Astrocyte (in vitro differentiated cells and primary cell): ENCODE data around the gene DNAH1. TPM values are rescaled to one million over a fixed set of nuclear protein-coding genes. Genes with fewer than 3 reads are reported as not detected.

Experiments used
- DNase-seq: peaks from one replicate; pipeline ENCODE4 v3.0.0-alpha.2; 2010; ENCODE audit warnings: low read depth
- FAIRE-seq: peaks from 2 replicates; lab custom pipeline; 2011; peaks lifted over from hg19 to GRCh38; lab: Jason Lieb, UNC
- H2AFZ ChIP-seq: 2 replicates; pipeline ENCODE4 v1.6.0; 2012; ENCODE audit warnings: low read depth, low read length, inconsistent platforms
- H3K27ac ChIP-seq: 2 replicates; pipeline ENCODE4 v1.5.1; 2011; ENCODE audit warnings: low read depth, low read length, inconsistent platforms
- H3K27me3 ChIP-seq: 2 replicates; pipeline ENCODE4 v1.6.0; 2011; ENCODE audit warnings: low read length, inconsistent platforms; ENCODE audit not compliant: insufficient read depth
- H3K36me3 ChIP-seq: 2 replicates; pipeline ENCODE4 v1.5.1; 2011; ENCODE audit warnings: low read length, inconsistent platforms; ENCODE audit not compliant: insufficient read depth
- H3K4me1 ChIP-seq: 2 replicates; pipeline ENCODE4 v1.5.1; 2011; ENCODE audit warnings: low read length, inconsistent platforms; ENCODE audit not compliant: insufficient read depth
- H3K4me2 ChIP-seq: 2 replicates; pipeline ENCODE4 v1.6.0; 2012; ENCODE audit warnings: low read length, inconsistent platforms
- H3K4me3 ChIP-seq: 2 replicates; pipeline ENCODE4 v1.5.1; 2011; ENCODE audit warnings: low read depth, mild to moderate bottlenecking, low read length, inconsistent platforms; ENCODE audit not compliant: insufficient read depth
- H3K79me2 ChIP-seq: 2 replicates; pipeline ENCODE4 v1.6.0; 2012; ENCODE audit warnings: mild to moderate bottlenecking, low read length, inconsistent platforms; ENCODE audit not compliant: insufficient read depth
- H3K9ac ChIP-seq: 2 replicates; pipeline ENCODE4 v1.6.0; 2012; ENCODE audit warnings: mild to moderate bottlenecking, low read length, inconsistent platforms
- H3K9me3 ChIP-seq: 2 replicates; pipeline ENCODE4 v1.5.1; 2012; ENCODE audit warnings: low read depth, mild to moderate bottlenecking, low read length, inconsistent platforms; ENCODE audit not compliant: insufficient read depth
- H4K20me1 ChIP-seq: 2 replicates; pipeline ENCODE4 v1.6.0; 2012; ENCODE audit warnings: low read length, inconsistent platforms; ENCODE audit not compliant: insufficient read depth
- H3K27ac Mint-ChIP-seq: one replicate; pipeline ENCODE4 v1.8.0; 2021; ENCODE audit warnings: mild to moderate bottlenecking, mixed read lengths; ENCODE audit not compliant: unreplicated experiment
- H3K27me3 Mint-ChIP-seq: one replicate; pipeline ENCODE4 v1.8.0; 2021; ENCODE audit warnings: low read depth, mixed read lengths; ENCODE audit not compliant: unreplicated experiment
- H3K36me3 Mint-ChIP-seq: one replicate; pipeline ENCODE4 v1.8.0; 2021; ENCODE audit warnings: low read depth, mixed read lengths; ENCODE audit not compliant: unreplicated experiment
- H3K4me1 Mint-ChIP-seq: one replicate; pipeline ENCODE4 v1.8.0; 2021; ENCODE audit warnings: low read depth, mixed read lengths; ENCODE audit not compliant: unreplicated experiment
- H3K4me3 Mint-ChIP-seq: one replicate; pipeline ENCODE4 v1.8.0; 2021; ENCODE audit warnings: mild to moderate bottlenecking, moderate library complexity, mixed read lengths; ENCODE audit not compliant: unreplicated experiment
- H3K9me3 Mint-ChIP-seq: one replicate; pipeline ENCODE4 v1.8.0; 2021; ENCODE audit warnings: mild to moderate bottlenecking, mixed read lengths; ENCODE audit not compliant: unreplicated experiment
- CTCF ChIP-seq: IDR thresholded peaks from 2 replicates; pipeline ENCODE4 v1.5.1; 2011; ENCODE audit warnings: low read depth, mild to moderate bottlenecking, inconsistent platforms, low read length, moderate library complexity; ENCODE audit not compliant: insufficient read depth
- EZH2 ChIP-seq: IDR thresholded peaks from 2 replicates; pipeline ENCODE4 v1.6.1; 2012; ENCODE audit warnings: mild to moderate bottlenecking, low read length, inconsistent platforms; ENCODE audit not compliant: insufficient read depth
- total RNA-seq: library from RNA; stranded (reverse); gene quantifications from 2 replicates; pipeline ENCODE4 v1.2.1, GENCODE V29; 2021

Gene DNAH1
- total RNA-seq, 1 donor from 2014 or later = 2.3 TPM

GRCh38 chr3:52290596-52291507, 25.3 kb upstream of the DNAH1 start:
- Mint-ChIP-seq H3K27ac (no peak overlapping the region), H3K36me3 (peaks cover 6% of the 10 kb centered on the region), H3K27me3 (no peaks in the 10 kb centered on the region), H3K4me3 (no peak overlapping the region), H3K4me1 (peaks cover 6% of the 10 kb centered on the region), H3K9me3 (no peaks in the 10 kb centered on the region)
- Histone ChIP-seq H3K4me1 (peaks cover 9% of the 10 kb centered on the region), H3K4me2 (no peak overlapping the region), H3K36me3 (no peaks in the 10 kb centered on the region), H3K4me3 (no peak overlapping the region), H3K9me3 (no peaks in the 10 kb centered on the region), H3K27me3 (no peaks in the 10 kb centered on the region), H4K20me1 (no peaks in the 10 kb centered on the region), H3K79me2 (peaks cover 21% of the 10 kb centered on the region), H3K9ac (no peak overlapping the region), H3K27ac (no peak overlapping the region), H2AFZ (no peak overlapping the region)
- no peak for FAIRE-seq
- TF ChIP-seq EZH2 (no peak), CTCF (no peak)
- DNase-seq = no peak

DNA sequence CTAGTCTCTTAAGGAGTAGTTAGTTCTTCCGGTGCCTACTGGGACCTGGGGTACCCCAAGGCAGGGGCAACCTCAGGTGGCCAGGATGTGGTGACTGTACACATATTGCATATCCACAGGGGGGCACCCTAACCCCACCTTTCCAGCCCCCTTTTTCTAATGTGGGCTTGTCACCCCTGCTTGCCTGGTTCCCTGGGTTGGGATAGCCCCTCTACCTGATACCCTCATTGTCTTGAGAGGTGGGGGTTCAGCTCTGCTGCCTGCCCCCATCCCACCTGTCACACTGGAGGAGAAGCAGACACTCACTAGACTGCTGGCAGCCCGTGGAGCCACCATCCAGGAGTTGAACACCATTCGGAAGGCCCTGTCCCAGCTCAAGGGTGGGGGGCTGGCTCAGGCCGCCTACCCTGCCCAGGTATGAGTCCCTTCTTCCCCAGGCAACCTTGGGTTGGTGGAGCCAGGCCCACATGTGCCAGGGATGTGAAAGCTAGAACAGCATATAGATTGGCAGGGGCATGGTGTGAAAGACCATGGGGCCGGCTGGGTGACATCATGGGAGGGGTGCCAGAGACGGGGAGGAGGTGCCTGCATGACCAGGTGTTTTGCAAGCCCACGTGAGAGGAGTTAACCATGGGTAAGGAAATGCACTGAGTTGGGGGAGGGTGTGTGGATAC, 24.5 kb upstream of the DNAH1 start:
- Histone ChIP-seq H4K20me1 (no peaks in the 10 kb centered on the region), H2AFZ (no peak overlapping the region), H3K36me3 (no peaks in the 10 kb centered on the region), H3K4me2 (no peak overlapping the region), H3K9me3 (no peaks in the 10 kb centered on the region), H3K27me3 (no peaks in the 10 kb centered on the region), H3K79me2 (peaks cover 19% of the 10 kb centered on the region), H3K4me1 (peaks cover 9% of the 10 kb centered on the region), H3K4me3 (no peak overlapping the region), H3K9ac (no peak overlapping the region), H3K27ac (no peak overlapping the region)
- H3K36me3 Mint-ChIP-seq = peaks cover 7% of the 10 kb centered on the region
- H3K27me3 Mint-ChIP-seq = no peaks in the 10 kb centered on the region
- no peak for FAIRE-seq
- DNase-seq = no peak
- H3K27ac Mint-ChIP-seq = no peak overlapping the region
- H3K9me3 Mint-ChIP-seq = no peaks in the 10 kb centered on the region
- TF ChIP-seq EZH2 (no peak), CTCF (peak; percentile 40)
- H3K4me1 Mint-ChIP-seq = peaks cover 5% of the 10 kb centered on the region
- no peak overlapping the region for H3K4me3 Mint-ChIP-seq
